GM23338 (cell line): ENCODE measurements around the gene GNL2. TPM values are rescaled to one million over a fixed set of nuclear protein-coding genes. Genes with fewer than 3 reads are reported as not detected.

Source experiments
- ATAC-seq: fragments of 200-7000 bp; cut with Tn5 transposase; 3 replicates; pipeline ENCODE4 v1.9.1; 2020
- DNase-seq: peaks from one replicate; pipeline ENCODE4 v3.0.0-alpha.2; 2015; ENCODE audit warnings: low spot score
- H2AFZ ChIP-seq: fragments of 200-600 bp; sonication (generic); 2 replicates; pipeline ENCODE4 v1.8.0; 2016; ENCODE audit warnings: antibody characterized with exemption, mild to moderate bottlenecking, moderate library complexity
- H3F3A ChIP-seq: fragments of 200-600 bp; sonication (generic); replicated peaks from 2 replicates; pipeline ENCODE4 v1.8.0; 2017; ENCODE audit warnings: antibody characterized with exemption, mixed run types, low read depth
- H3K27ac ChIP-seq: fragments of 200-600 bp; sonication (generic); 2 replicates; pipeline ENCODE4 v1.6.1; 2016; ENCODE audit warnings: low read depth
- H3K27me3 ChIP-seq: fragments of 200-600 bp; sonication (generic); 2 replicates; pipeline ENCODE4 v1.8.0; 2016; ENCODE audit warnings: mild to moderate bottlenecking, mixed run types, moderate library complexity; ENCODE audit not compliant: insufficient read depth
- H3K36me3 ChIP-seq: fragments of 200-600 bp; sonication (generic); 2 replicates; pipeline ENCODE4 v1.8.0; 2016; ENCODE audit warnings: mild to moderate bottlenecking; ENCODE audit not compliant: insufficient read depth
- H3K4me1 ChIP-seq: fragments of 200-600 bp; sonication (generic); 2 replicates; pipeline ENCODE4 v1.8.0; 2016; ENCODE audit warnings: mild to moderate bottlenecking, moderate library complexity; ENCODE audit not compliant: insufficient read depth
- H3K4me2 ChIP-seq: fragments of 200-600 bp; sonication (generic); 2 replicates; pipeline ENCODE4 v1.7.1; 2017; ENCODE audit warnings: mixed run types
- H3K4me3 ChIP-seq: fragments of 200-600 bp; sonication (generic); 2 replicates; pipeline ENCODE4 v1.6.1; 2016; ENCODE audit warnings: mixed run types
- H3K79me2 ChIP-seq: fragments of 200-600 bp; sonication (generic); replicated peaks from 2 replicates; pipeline ENCODE4 v1.8.0; 2017; ENCODE audit warnings: mild to moderate bottlenecking; ENCODE audit not compliant: insufficient read depth
- H3K9me2 ChIP-seq: fragments of 200-600 bp; sonication (generic); 2 replicates; pipeline ENCODE4 v1.8.0; 2017; ENCODE audit not compliant: insufficient read depth
- H4K20me1 ChIP-seq: fragments of 200-600 bp; sonication (generic); replicated peaks from 2 replicates; pipeline ENCODE4 v1.8.0; 2017; ENCODE audit warnings: mild to moderate bottlenecking; ENCODE audit not compliant: insufficient read depth
- H3K27ac Mint-ChIP-seq: 2 replicates; pipeline ENCODE4 v1.8.0; 2020; ENCODE audit warnings: inconsistent platforms, mild to moderate bottlenecking, moderate library complexity, mixed read lengths
- H3K27me3 Mint-ChIP-seq: 3 replicates; pipeline ENCODE4 v1.8.0; 2022; ENCODE audit warnings: low read depth, mild to moderate bottlenecking, moderate library complexity, mixed read lengths, inconsistent platforms; ENCODE audit not compliant: insufficient read depth, poor library complexity
- H3K36me3 Mint-ChIP-seq: 3 replicates; pipeline ENCODE4 v1.8.0; 2021; ENCODE audit warnings: low read depth, mild to moderate bottlenecking, inconsistent platforms, moderate library complexity, mixed read lengths
- H3K4me1 Mint-ChIP-seq: 3 replicates; pipeline ENCODE4 v1.8.0; 2020; ENCODE audit warnings: mild to moderate bottlenecking, inconsistent platforms, mixed read lengths
- H3K4me3 Mint-ChIP-seq: 3 replicates; pipeline ENCODE4 v1.8.0; 2021; ENCODE audit warnings: moderate library complexity, mild to moderate bottlenecking, inconsistent platforms, mixed read lengths
- H3K9me3 Mint-ChIP-seq: 3 replicates; pipeline ENCODE4 v1.8.0; 2020; ENCODE audit warnings: moderate library complexity, mild to moderate bottlenecking, inconsistent platforms, mixed read lengths
- CREB1 ChIP-seq: fragments of 250-450 bp; sonication (Bioruptor Pico); IDR thresholded peaks from 2 replicates; pipeline ENCODE4 v1.5.0; 2020; ENCODE audit warnings: low read depth, mild to moderate bottlenecking, moderate library complexity
- EZH2 ChIP-seq: fragments of 200-600 bp; sonication (generic); IDR thresholded peaks from one replicate; pipeline ENCODE4 v1.8.0; 2017; ENCODE audit warnings: antibody characterized with exemption, mild to moderate bottlenecking, low read depth; ENCODE audit not compliant: unreplicated experiment
- JUNB ChIP-seq: IDR thresholded peaks from one replicate; pipeline ENCODE4 v1.6.1; 2016; ENCODE audit warnings: antibody characterized with exemption; ENCODE audit not compliant: unreplicated experiment
- POLR2AphosphoS5 ChIP-seq: IDR thresholded peaks from 2 replicates; pipeline ENCODE4 v1.6.1; 2016; ENCODE audit warnings: antibody characterized with exemption, low read depth
- ZNF114 ChIP-seq: fragments of 250-450 bp; sonication (Bioruptor Pico); IDR thresholded peaks from 2 replicates; pipeline ENCODE4 v1.5.0; 2020; ENCODE audit warnings: mild to moderate bottlenecking, moderate library complexity
- ZNF331 ChIP-seq: fragments of 250-450 bp; sonication (Bioruptor Pico); IDR thresholded peaks from 2 replicates; pipeline ENCODE4 v1.5.0; 2020; ENCODE audit warnings: low read depth, mild to moderate bottlenecking, moderate library complexity
- polyA plus RNA-seq: library from polyadenylated mRNA; unstranded; fragments of >200 nt; fragmentation: Nextera tagmentation; extraction: Ambion mirVana; gene quantifications from 2 replicates; pipeline ENCODE4 v1.2.1, GENCODE V29; 2016
- total RNA-seq: library from RNA; depleted of rRNA; stranded (reverse); fragments of >200 nt; shearing (Covaris generic); gene quantifications from 2 replicates; pipeline ENCODE4 v1.2.3, GENCODE V29; 2014
- TF ChIP-seq, protein P1 (sequence below), 2 experiments: fragments of 200-600 bp in 1 of 2; sonication (generic) in 1 of 2; conservative IDR thresholded peaks; 2 replicates each; pipeline versions ENCODE4 v1.5.1 to v1.6.1; 2016 to 2017; ENCODE audit warnings: antibody characterized with exemption in 2 of 2, low read depth in 2 of 2, mild to moderate bottlenecking in 2 of 2, moderate library complexity in 1 of 2
- TF ChIP-seq, protein P2 (sequence below): fragments of 250-450 bp; sonication (Bioruptor Pico); IDR thresholded peaks from 2 replicates; pipeline ENCODE4 v1.5.0; 2020; ENCODE audit warnings: mild to moderate bottlenecking, moderate library complexity

GNL2 gene
- total and polyA plus RNA-seq, 2 experiments from 2014 or later = 78.4 to 121 TPM

DNA sequence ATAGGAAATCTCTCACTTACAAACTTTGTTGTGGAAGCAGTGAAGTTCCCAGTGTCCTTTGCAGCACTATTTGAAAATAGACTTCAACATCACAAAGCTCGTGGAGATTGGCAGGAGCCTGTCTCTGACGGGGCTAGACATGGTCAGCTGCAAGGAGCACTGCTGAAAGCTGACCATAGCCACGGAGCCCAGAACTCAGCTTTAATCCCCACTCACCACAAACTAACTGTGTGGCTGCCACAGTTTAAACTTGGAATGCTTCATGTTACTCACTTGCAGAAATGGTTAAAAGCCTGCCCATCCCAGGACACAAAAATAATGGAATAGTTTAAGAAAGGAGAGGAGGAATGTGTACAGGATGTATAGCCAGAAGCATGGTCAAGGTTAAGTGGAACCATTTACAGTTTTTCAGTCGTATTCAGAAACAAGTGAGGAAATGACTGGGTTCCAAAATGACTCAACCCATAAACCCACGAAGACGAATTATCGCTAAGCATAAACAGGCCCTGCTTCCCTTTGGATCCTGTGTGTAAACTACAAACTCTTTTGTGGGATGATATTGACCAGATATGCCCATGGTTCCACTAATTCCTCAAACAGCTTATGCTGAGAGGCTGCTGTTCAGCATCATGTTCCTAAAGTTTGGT is 20.8 kb downstream of the GNL2 start (continued):
- TF ChIP-seq ZNF114 (CRISPR knock-in tag) (no peak), JUNB (no peak)
- TF ChIP-seq, protein P1, sequence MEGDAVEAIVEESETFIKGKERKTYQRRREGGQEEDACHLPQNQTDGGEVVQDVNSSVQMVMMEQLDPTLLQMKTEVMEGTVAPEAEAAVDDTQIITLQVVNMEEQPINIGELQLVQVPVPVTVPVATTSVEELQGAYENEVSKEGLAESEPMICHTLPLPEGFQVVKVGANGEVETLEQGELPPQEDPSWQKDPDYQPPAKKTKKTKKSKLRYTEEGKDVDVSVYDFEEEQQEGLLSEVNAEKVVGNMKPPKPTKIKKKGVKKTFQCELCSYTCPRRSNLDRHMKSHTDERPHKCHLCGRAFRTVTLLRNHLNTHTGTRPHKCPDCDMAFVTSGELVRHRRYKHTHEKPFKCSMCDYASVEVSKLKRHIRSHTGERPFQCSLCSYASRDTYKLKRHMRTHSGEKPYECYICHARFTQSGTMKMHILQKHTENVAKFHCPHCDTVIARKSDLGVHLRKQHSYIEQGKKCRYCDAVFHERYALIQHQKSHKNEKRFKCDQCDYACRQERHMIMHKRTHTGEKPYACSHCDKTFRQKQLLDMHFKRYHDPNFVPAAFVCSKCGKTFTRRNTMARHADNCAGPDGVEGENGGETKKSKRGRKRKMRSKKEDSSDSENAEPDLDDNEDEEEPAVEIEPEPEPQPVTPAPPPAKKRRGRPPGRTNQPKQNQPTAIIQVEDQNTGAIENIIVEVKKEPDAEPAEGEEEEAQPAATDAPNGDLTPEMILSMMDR (conservative IDR thresholded peaks at IDR 0.05; ENCODE audit: low read depth in 2 of 2) = no peak

DNA sequence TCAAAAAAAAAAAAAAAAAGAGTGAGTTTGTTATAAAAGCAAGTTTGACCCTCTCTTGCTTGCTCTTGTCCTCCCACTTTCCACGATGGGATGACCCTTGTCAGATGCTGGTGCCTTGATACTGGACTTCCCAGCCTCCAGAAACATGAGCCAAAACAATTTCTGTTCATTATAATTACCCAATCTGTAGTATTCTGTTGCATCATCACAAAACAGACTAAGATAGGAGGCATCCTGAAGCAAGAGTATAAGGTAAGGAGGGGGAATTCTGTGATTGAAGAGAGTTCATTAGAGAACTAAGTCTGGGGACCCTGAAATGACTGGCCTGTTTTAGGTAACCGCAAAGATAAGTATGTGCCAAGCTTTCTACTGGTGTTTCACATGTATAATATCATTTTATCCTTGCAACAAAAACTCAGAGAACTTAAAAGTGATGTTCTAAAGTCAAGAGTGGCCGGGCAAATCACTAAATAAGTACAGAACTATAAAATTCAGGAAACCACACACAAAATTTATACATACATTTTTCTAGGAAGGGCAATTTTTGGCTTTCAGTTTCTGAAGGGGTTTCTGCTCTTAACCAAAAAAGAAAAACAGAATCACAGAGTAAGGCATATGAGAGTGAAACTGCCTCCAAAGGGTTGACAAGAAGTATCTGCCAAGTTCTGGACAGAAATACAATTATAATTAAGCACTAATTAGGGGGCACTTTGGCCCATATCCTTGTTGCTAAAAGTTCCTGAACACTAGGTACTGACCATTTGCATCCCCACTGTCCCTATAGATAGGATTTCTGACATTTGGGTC is 25.0 kb downstream of the GNL2 start:
- Histone ChIP-seq H3K27ac (no peak overlapping the region), H3K4me3 (no peak overlapping the region), H3K4me1 (no peaks in the 10 kb centered on the region), H3K27me3 (no peaks in the 10 kb centered on the region), H3K4me2 (no peak overlapping the region), H3K79me2 (no peaks in the 10 kb centered on the region; the same call in 1 of the 2 replicates), H3K36me3 (peaks cover 83% of the 10 kb centered on the region), H2AFZ (no peak overlapping the region), H3K9me2 (no peaks in the 10 kb centered on the region), H3F3A (0 out of 2 replicates have a peak, but pooled peaks cover 3% of the 10 kb centered on the region), H4K20me1 (peaks cover 38% of the 10 kb centered on the region)
- ATAC-seq = no peak
- peaks cover 1% of the 10 kb centered on the region for H3K27me3 Mint-ChIP-seq
- no peak for TF ChIP-seq CREB1 (CRISPR knock-in tag)
- H3K9me3 Mint-ChIP-seq = no peaks in the 10 kb centered on the region
- H3K4me1 Mint-ChIP-seq = no peaks in the 10 kb centered on the region
- no peak overlapping the region for H3K4me3 Mint-ChIP-seq
- peaks cover 92% of the 10 kb centered on the region for H3K36me3 Mint-ChIP-seq
- no peak for DNase-seq
- no peak overlapping the region for H3K27ac Mint-ChIP-seq

DNA sequence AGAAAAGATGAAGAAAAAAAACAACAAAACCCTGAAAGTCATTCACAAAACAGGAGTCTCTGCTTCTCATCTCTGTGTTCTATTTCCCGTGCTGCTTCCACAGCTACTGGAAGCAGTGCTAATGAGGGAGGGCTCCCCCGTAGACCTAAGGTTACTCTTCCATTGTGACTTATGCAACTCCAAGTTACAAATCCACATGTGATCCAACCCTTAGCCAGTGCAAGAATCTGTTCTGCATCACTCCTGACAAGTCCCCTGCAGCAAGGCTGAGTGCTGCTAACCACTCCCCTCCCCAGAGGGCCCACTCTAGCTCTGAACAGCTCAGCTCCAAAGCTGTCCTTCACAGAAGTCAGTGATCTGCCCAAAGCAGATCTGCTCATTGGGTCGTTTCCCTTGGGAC is 28.7 kb downstream of the GNL2 start:
- Histone ChIP-seq H3K9me2 (no peaks in the 10 kb centered on the region), H2AFZ (no peak overlapping the region), H3K79me2 (no peaks in the 10 kb centered on the region; the same call in 1 of the 2 replicates), H3K4me1 (no peaks in the 10 kb centered on the region), H3K27me3 (no peaks in the 10 kb centered on the region), H3K4me3 (no peak overlapping the region), H4K20me1 (peaks cover 20% of the 10 kb centered on the region), H3K36me3 (peaks cover 54% of the 10 kb centered on the region), H3F3A (peaks cover 7% of the 10 kb centered on the region; the same call in 1 of the 2 replicates), H3K27ac (no peak overlapping the region), H3K4me2 (no peak overlapping the region)
- Mint-ChIP-seq H3K27me3 (no peaks in the 10 kb centered on the region), H3K4me3 (no peak overlapping the region), H3K36me3 (peaks cover 65% of the 10 kb centered on the region), H3K4me1 (no peaks in the 10 kb centered on the region), H3K27ac (no peak overlapping the region), H3K9me3 (no peaks in the 10 kb centered on the region; the same call in 2 of the 3 replicates)
- DNase-seq (no peak), ATAC-seq (no peak)
- no peak for TF ChIP-seq CREB1 (CRISPR knock-in tag)
- no peak for TF ChIP-seq POLR2AphosphoS5
- TF ChIP-seq ZNF331 = no peak
- no peak for TF ChIP-seq EZH2
- TF ChIP-seq, protein P2, sequence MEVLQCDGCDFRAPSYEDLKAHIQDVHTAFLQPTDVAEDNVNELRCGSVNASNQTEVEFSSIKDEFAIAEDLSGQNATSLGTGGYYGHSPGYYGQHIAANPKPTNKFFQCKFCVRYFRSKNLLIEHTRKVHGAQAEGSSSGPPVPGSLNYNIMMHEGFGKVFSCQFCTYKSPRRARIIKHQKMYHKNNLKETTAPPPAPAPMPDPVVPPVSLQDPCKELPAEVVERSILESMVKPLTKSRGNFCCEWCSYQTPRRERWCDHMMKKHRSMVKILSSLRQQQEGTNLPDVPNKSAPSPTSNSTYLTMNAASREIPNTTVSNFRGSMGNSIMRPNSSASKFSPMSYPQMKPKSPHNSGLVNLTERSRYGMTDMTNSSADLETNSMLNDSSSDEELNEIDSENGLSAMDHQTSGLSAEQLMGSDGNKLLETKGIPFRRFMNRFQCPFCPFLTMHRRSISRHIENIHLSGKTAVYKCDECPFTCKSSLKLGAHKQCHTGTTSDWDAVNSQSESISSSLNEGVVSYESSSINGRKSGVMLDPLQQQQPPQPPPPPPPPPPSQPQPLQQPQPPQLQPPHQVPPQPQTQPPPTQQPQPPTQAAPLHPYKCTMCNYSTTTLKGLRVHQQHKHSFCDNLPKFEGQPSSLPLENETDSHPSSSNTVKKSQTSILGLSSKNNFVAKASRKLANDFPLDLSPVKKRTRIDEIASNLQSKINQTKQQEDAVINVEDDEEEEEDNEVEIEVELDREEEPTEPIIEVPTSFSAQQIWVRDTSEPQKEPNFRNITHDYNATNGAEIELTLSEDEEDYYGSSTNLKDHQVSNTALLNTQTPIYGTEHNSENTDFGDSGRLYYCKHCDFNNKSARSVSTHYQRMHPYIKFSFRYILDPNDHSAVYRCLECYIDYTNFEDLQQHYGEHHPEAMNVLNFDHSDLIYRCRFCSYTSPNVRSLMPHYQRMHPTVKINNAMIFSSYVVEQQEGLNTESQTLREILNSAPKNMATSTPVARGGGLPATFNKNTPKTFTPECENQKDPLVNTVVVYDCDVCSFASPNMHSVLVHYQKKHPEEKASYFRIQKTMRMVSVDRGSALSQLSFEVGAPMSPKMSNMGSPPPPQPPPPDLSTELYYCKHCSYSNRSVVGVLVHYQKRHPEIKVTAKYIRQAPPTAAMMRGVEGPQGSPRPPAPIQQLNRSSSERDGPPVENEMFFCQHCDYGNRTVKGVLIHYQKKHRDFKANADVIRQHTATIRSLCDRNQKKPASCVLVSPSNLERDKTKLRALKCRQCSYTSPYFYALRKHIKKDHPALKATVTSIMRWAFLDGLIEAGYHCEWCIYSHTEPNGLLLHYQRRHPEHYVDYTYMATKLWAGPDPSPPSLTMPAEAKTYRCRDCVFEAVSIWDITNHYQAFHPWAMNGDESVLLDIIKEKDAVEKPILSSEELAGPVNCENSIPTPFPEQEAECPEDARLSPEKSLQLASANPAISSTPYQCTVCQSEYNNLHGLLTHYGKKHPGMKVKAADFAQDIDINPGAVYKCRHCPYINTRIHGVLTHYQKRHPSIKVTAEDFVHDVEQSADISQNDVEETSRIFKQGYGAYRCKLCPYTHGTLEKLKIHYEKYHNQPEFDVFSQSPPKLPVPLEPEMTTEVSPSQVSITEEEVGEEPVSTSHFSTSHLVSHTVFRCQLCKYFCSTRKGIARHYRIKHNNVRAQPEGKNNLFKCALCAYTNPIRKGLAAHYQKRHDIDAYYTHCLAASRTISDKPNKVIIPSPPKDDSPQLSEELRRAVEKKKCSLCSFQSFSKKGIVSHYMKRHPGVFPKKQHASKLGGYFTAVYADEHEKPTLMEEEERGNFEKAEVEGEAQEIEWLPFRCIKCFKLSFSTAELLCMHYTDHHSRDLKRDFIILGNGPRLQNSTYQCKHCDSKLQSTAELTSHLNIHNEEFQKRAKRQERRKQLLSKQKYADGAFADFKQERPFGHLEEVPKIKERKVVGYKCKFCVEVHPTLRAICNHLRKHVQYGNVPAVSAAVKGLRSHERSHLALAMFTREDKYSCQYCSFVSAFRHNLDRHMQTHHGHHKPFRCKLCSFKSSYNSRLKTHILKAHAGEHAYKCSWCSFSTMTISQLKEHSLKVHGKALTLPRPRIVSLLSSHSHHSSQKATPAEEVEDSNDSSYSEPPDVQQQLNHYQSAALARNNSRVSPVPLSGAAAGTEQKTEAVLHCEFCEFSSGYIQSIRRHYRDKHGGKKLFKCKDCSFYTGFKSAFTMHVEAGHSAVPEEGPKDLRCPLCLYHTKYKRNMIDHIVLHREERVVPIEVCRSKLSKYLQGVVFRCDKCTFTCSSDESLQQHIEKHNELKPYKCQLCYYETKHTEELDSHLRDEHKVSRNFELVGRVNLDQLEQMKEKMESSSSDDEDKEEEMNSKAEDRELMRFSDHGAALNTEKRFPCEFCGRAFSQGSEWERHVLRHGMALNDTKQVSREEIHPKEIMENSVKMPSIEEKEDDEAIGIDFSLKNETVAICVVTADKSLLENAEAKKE (CRISPR knock-in tag) = no peak
